NCI-H1930 (cell line): ENCODE results near the gene RAB43.
"Not testable (repeated sequence)": the region's sequence is repeated elsewhere in the genome, so short reads cannot be mapped to it uniquely, and the experiment has no call there.

Experiments used
- DNase-seq, 2 experiments: peaks; one replicate each; lab custom pipeline; 2025; lab: John Stamatoyannopoulos, UW

RAB43 gene

GRCh38 chr3:129121792-129122411, at the start of gene RAB43:
TSS of gene RAB43 (minus strand) at chr3:129121804. CDS start at chr3:129121489, 315 bp downstream.
- DNase-seq: peak; percentile 76 to 80

DNA sequence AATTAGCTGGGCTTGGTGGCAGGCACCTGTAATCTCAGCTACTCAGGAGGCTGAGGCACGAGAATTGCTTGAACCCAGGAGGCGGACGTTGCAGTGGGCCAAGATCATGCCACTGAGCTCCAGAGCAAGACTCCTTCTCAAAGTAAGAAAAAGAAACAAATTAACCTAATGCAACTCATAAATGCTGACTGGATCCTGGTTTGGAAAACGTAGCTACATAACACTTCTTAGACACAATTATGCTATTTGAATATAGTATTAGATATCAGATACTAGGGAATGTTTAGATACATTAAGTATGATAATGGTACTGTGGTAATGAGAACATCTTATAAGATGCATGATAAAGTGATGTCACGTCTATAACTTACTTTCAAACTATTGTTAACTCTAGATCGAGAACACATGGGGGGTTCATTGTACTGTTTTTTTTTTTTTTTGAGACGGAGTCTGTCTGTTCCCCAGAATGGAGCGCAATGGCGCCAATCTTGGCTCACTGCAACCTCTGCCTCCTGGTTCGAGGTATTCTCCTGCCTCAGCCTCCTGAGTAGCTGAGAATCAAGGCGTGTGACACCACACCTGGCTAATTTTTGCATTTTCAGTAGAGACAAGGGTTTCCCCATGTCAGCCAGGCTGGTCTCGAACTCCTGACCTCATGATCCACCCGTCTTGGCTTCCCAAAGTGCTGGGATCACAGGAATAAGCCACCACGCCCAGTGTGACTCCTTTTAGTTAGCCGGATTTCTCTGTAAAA, 45.2 kb upstream of the RAB43 start:
- no peak for DNase-seq

- not testable (repeated sequence) for DNase-seq
These were observed 44.0 kb upstream of the RAB43 start for GRCh38 chr3:129165594-129165993.

DNA sequence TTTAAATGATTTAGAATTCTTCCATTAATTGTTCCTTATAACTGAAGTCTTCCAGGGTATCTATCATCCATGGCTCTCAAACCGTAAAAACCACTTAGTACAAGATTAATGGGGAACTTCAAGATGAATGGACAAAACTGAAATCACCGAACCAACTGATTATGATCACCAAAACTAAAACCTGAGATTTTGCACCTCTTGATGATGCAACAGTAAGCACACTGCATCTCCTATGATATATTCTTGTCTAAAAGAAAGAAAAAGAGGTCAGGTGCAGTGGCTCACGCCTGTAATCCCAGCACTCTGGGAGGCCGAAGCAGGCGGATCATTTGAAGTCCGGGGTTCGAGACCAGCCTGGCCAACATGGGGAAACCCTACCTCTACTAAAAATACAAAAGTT, 42.9 kb upstream of the RAB43 start:
- DNase-seq: no peak

GRCh38 chr3:129162729-129163579, 41.4 kb upstream of the RAB43 start:
- peak in 1 of 2 experiments; percentile 4 for DNase-seq

GRCh38 chr3:129161860-129162271, 40.3 kb upstream of the RAB43 start:
- DNase-seq: no peak

DNA sequence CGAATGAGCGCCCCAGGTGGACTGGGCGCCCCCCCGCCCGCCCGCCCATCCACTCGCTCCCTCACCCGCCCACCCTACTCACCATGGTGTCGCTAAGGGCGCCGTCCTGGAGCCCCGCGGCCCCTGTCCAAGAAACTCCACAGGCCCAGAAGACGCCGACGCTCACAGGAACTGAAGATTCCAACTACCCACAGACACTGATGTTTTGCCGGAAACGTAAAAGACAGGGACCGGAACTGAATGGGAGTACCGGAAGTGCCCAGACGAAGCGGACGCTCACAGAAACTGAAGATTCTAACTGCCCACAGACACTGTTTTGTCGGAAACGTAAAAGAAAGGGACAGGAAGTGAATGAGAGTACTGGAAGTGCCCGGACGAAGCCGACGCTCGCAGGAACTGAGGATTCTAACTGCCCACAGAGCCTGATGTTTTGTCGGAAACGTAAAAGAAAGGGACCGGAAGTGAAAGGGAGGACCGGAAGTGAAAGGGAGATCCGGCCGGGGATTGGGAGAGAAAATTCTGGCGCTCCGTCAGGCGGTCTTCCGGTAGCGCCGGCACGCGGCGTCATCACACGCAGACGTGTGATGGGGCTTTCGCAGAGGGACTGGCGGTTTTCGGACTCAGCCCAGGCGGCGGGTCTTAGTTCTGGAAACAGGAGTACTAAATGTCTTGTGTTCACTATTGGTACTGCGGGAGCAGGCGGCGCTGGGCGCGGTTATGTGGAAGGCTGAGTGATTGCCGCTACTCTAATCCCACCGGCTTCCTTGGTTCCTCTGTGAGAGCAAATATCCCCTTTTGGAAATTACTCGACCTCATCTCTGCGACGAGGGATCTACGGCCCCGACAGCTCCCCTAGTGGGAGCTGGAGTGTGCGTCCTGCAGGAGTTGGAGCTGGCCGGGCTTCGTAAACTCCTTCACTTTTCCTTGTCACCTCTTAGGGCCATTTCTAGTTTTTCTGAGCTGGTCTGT, 39.6 kb upstream of the RAB43 start, which contains the start of gene ISY1:
Gene ISY1 (minus strand): TSS at position 173 of the 969 bp plus-strand sequence. CDS start 88 bp downstream, at position 85.
- peak; percentile 90 to 93 for DNase-seq

DNA sequence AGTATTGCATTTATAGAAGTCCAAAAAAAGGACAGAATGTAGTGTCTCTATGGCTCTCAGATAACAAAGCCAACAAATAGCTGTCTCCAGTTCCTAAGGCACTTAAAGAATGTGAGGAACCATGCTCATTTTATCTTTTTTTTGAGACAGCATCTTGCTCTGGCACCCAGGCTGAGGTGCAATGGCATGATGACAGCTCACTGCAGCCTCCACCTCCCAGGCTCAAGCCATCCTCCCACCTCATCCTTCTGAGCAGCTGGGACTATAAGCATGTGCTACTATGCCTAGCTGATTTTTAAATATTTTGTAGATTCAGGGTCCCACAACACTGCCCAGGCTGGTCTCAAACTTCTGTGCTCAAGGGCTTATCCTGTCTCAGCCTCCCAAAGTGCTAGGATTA, 23.2 kb upstream of the RAB43 start:
- no peak for DNase-seq

DNA sequence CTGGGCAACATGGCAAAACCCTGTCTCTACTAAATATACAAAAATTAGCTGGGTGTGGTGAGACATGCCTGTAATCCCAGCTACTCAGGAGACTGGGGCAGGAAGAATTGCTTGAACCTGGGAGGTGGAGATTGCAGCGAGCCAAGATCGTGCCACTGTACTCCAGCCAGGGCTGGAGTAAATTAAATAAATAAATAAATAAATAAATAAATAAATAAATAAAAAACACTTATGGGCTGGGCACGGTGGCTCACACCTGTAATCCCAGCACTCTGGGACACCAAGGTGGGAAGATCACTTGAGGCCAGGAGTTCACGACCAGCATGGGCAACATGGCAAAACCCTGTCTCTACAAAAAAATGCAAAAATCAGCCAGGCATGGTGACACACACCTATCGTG, 19.4 kb upstream of the RAB43 start:
- DNase-seq: not testable (repeated sequence)

GRCh38 chr3:129139911-129140310, 18.3 kb upstream of the RAB43 start:
- DNase-seq: no peak

DNA sequence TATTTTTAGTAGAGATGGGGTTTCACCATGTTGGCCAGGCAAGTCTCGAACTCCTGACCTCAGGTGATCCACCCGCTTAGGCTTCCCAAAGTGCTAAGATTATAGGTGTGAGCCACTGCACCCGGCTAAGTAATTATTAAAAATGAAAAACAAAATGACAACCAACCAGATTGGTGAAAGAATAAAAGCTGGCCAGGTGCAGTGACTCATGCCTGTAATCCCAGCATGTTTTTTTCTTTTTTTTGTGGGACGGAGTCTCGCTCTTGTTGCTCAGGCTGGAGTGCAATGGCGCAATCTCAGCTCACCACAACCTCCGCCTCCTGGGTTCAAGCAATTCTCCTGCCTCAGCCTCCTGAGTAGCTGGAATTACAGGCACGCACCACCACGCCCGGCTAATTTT, 14.7 kb upstream of the RAB43 start:
- not testable (repeated sequence) for DNase-seq

DNA sequence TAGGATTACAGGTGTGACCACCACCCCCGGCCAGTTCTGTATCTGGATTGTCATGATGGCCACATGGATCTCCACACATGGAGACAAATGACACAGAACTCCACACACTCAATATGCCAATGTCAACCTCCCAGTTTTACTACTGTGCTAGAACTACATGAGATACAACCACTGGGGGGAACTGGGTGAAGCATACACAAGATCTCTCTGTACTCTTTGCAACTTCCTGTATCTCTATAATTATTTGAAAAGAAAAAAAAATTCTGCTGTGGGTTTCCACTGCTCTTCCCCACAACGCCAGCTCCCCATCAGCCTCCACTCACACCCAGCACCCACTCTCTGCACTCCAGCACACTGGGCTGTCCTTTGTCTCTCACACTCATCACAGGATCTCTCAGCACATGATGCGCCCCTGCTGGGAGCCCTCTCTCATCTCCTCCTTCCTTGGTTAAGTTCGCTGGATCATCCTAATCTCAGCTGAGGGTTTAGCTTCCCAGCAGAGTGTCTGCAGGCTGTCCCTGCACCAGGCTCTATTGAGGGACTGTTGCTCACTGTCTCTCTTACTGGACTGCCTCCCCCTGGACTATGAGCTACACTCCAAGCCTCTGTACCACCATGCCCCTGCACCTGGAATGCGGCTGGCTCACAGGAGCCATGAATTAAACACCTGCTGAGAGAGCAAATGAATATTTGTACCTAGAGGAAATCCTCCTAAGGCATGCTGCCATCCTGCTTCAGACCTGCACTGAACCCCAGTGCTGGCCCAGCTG, 10.7 kb upstream of the RAB43 start:
- no peak for DNase-seq

DNA sequence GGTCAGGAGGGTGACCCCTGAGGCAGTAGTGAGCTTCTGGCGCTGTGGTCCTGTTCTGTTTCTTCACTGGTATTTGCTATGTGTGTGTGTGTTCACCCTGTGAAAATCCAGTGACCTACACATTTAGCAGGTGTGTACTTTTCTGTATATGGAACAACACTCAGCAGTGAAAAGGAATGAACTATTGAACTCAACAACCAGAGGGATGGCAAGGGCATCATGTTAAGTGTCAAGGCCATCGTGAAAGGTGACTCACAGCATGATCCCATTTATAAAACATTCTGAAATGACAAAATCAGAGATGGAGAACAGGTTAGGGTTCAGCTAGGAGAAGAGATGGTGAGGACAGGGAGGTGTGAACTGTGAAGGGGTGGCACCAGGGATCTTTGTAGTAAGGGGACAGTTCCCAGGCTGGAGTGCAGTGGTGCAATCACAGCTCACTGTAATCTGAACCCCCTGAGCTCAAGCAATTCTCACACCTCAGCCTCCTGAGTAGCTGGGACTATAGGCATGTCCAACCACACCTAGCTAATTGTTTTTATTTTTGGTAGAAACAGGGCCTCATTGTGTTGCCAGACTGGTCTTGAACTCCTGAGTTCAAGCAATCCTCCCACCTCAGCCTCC, 10.0 kb upstream of the RAB43 start:
- no peak for DNase-seq

- no peak for DNase-seq
These were observed 8.7 kb upstream of the RAB43 start for GRCh38 chr3:129130291-129130813.

DNA sequence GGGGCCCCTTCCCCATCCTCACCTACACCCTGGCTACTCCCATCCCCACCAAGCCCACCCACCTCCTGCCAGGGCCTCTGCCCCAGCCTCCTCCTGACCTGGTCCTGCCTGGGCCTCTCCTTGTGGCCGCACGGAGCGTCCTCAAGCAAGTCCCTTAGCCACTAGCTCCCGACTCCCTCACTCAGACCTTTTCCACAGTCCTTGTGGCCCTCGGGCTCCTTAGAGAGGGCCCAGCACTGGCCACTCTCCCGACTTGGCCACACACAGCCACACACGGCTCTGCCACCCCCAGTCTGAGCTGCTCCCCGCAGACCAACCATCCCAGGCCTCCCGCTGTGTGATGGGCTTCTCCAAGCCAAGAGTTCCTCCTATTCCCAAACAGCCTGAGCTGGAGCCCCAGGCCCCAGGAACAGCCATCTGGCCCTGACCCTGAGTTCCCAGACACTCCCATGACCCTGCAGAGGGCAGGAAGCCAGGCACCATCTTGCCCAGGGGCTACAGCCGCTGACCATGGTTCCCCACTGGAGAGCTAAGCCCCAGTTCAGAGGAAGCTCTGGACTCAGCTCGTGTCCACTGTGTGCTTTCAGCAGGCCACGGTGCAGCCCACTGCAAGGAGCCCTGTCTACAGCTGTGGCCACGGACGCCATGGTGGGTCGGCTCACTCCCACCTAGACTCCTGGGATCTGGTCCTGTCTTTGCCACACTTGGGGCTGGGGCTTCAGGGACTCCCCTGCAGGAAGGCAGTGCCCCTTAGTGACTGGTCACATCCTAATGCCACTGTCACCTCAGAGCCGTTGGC, 7.0 kb upstream of the RAB43 start:
- DNase-seq: no peak

DNA sequence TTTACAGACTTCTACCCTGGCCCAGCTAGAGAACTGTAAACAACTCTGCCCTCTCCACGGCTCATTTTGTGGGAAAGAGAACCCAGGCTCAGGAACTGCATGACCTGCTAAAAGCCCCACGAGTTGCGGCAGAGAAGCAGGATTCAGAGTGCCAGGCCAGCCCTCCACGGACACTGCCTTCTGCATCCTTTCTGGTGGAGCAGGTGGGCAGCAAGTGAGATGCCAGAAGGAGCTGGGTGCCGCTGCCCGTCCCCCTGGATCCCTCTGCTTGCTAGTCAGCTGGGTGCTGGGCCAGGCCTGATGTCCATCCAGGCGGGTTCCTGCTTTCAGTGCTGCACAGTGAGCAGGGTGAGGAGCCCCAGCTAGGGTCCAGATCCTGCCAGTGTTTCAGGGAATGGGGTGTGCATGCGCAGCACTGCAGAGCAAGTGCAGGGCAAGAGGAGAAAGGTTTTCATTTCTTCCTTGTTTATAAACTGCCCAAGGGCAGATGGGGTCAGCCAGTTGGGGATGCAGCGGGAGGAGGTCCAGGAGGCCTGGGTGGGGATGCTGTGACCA, 5.2 kb upstream of the RAB43 start:
- no peak for DNase-seq

GRCh38 chr3:129123314-129124060, 1.9 kb upstream of the RAB43 start:
- no peak for DNase-seq
